ENCODE results near the gene RHOC.

Gene RHOC

GRCh38 chr1:112700290-112701226, 6.4 kb downstream of the RHOC start:
- peak; percentile 74 for DNase-seq

GRCh38 chr1:112699425-112700144, 7.3 kb downstream of the RHOC start:
- no peak for DNase-seq

GRCh38 chr1:112698366-112699310, 8.3 kb downstream of the RHOC start:
- peak; percentile 75 for DNase-seq

GRCh38 chr1:112697781-112698201, 9.1 kb downstream of the RHOC start:
- no peak for DNase-seq

GRCh38 chr1:112696578-112697314, 10.2 kb downstream of the RHOC start:
- DNase-seq, result no peak

GRCh38 chr1:112695276-112695675, 11.7 kb downstream of the RHOC start:
- DNase-seq, result no peak

- no peak for DNase-seq
These were observed 12.5 kb downstream of the RHOC start for GRCh38 chr1:112694363-112694929.

- DNase-seq, result no peak
These were observed 13.1 kb downstream of the RHOC start for GRCh38 chr1:112693821-112694220.

- no peak for DNase-seq
These were observed 14.2 kb downstream of the RHOC start for GRCh38 chr1:112692681-112693080.

- DNase-seq, result no peak
These were observed 17.1 kb downstream of the RHOC start for GRCh38 chr1:112689842-112690237.

- no peak for DNase-seq
These were observed 17.6 kb downstream of the RHOC start for GRCh38 chr1:112689196-112689841.

GRCh38 chr1:112688781-112689193, 18.1 kb downstream of the RHOC start:
- no peak for DNase-seq

GRCh38 chr1:112687785-112688496, 19.0 kb downstream of the RHOC start:
- no peak for DNase-seq

GRCh38 chr1:112687361-112687760, 19.6 kb downstream of the RHOC start:
- DNase-seq, result no peak

GRCh38 chr1:112686835-112687234, 20.1 kb downstream of the RHOC start:
- DNase-seq, result no peak

- no peak for DNase-seq
These were observed 20.5 kb downstream of the RHOC start for GRCh38 chr1:112686417-112686816.

GRCh38 chr1:112685913-112686312, 21.0 kb downstream of the RHOC start:
- DNase-seq, result no peak

GRCh38 chr1:112678605-112679004, 28.3 kb downstream of the RHOC start:
- DNase-seq, result no peak

- no peak for DNase-seq
These were observed 29.4 kb downstream of the RHOC start for GRCh38 chr1:112677501-112677900.

- DNase-seq, result no peak
These were observed 30.4 kb downstream of the RHOC start for GRCh38 chr1:112676543-112676942.
